OCI-LY7 (cell line): ENCODE results near the gene TSPAN5. TPM values are rescaled to one million over a fixed set of nuclear protein-coding genes. Genes with fewer than 3 reads are reported as not detected.

ENCODE experiments used
- BruUV-seq: library from RNA; stranded (reverse); fragments of 400-500 nt; replicated peaks from 2 replicates; lab custom pipeline; 2021; lab: Mats Ljungman, UMichigan
- CTCF ChIA-PET: fragments of 300-600 bp; sonication (Branson Sonifier 250); formaldehyde crosslinking; loops from one replicate; lab custom pipeline; 2022; ENCODE audit warnings: antibody characterized with exemption; ENCODE audit not compliant: unreplicated experiment; lab: Charles Lee
- POLR2A ChIA-PET: fragments of 300-600 bp; sonication (Branson Sonifier 250); formaldehyde crosslinking; loops from one replicate; lab custom pipeline; 2022; ENCODE audit warnings: antibody characterized with exemption; lab: Charles Lee
- DNase-seq: peaks from one replicate; pipeline ENCODE4 v3.0.0-alpha.2; 2015; ENCODE audit warnings: low spot score
- H2AFZ ChIP-seq: fragments of 200-600 bp; sonication (generic), shearing (Covaris generic); 2 replicates; pipeline ENCODE4 v1.6.1; 2014; ENCODE audit warnings: mild to moderate bottlenecking, antibody characterized with exemption, low read length, moderate library complexity
- H3K27ac ChIP-seq: fragments of 200-600 bp; sonication (generic); 2 replicates; pipeline ENCODE4 v1.5.1; 2014; ENCODE audit warnings: mixed run types, low read depth, mild to moderate bottlenecking, moderate library complexity, low read length, inconsistent platforms; ENCODE audit not compliant: poor library complexity, severe bottlenecking
- H3K36me3 ChIP-seq: fragments of 200-600 bp; sonication (generic); 2 replicates; pipeline ENCODE4 v1.6.1; 2014; ENCODE audit warnings: mild to moderate bottlenecking, antibody characterized with exemption, low read length, moderate library complexity, mixed read lengths; ENCODE audit not compliant: insufficient read depth
- H3K4me1 ChIP-seq: fragments of 200-600 bp; sonication (generic); 2 replicates; pipeline ENCODE4 v1.5.1; 2014; ENCODE audit warnings: mild to moderate bottlenecking, low read length; ENCODE audit not compliant: insufficient read depth, poor library complexity, severe bottlenecking
- H3K4me2 ChIP-seq: fragments of 200-600 bp; sonication (generic); 2 replicates; pipeline ENCODE4 v1.6.1; 2014; ENCODE audit warnings: mild to moderate bottlenecking, low read length
- H3K4me3 ChIP-seq: fragments of 200-600 bp; sonication (generic); 2 replicates; pipeline ENCODE4 v1.5.1; 2014; ENCODE audit warnings: mild to moderate bottlenecking, low read depth, low read length; ENCODE audit not compliant: poor library complexity, severe bottlenecking
- H3K79me2 ChIP-seq: fragments of 200-600 bp; sonication (generic); 2 replicates; pipeline ENCODE4 v1.6.1; 2016; ENCODE audit warnings: low read depth, mild to moderate bottlenecking, low read length, moderate library complexity, mixed read lengths; ENCODE audit not compliant: insufficient read depth
- H3K9me2 ChIP-seq: fragments of 200-600 bp; sonication (generic); 2 replicates; pipeline ENCODE4 v1.6.1; 2016; ENCODE audit warnings: mild to moderate bottlenecking, low read length, mixed read lengths; ENCODE audit not compliant: insufficient read depth
- H3K9me3 ChIP-seq: fragments of 200-600 bp; sonication (generic); 2 replicates; pipeline ENCODE4 v1.6.1; 2014; ENCODE audit warnings: mild to moderate bottlenecking, mixed run types, low read length, mixed read lengths
- H4K20me1 ChIP-seq: fragments of 200-600 bp; sonication (generic); 2 replicates; pipeline ENCODE4 v1.6.1; 2014; ENCODE audit warnings: mild to moderate bottlenecking, antibody characterized with exemption, low read length, moderate library complexity, mixed read lengths; ENCODE audit not compliant: insufficient read depth
- CTCF ChIP-seq: fragments of 200-600 bp; sonication (generic); conservative IDR thresholded peaks from 2 replicates; pipeline ENCODE4 v1.5.1; 2014; ENCODE audit warnings: mild to moderate bottlenecking, antibody characterized with exemption, low read length, moderate library complexity, mixed read lengths
- EZH2phosphoT487 ChIP-seq: fragments of 200-600 bp; sonication (generic); IDR thresholded peaks from 2 replicates; pipeline ENCODE4 v1.6.1; 2018; ENCODE audit warnings: low read depth, borderline replicate concordance, mild to moderate bottlenecking, mixed run types, antibody characterized with exemption, low read length, moderate library complexity, mixed read lengths
- intact Hi-C: fragments of 100-400 bp; cut with micrococcal nuclease; formaldehyde crosslinking; loops from one replicate; pipeline ENCODE4 v1.10.0; 2022; ENCODE audit not compliant: unreplicated experiment
- total RNA-seq, 2 experiments: library from RNA; depleted of rRNA in 1 of 2; stranded (reverse); fragments of >200 nt in 1 of 2; shearing (Covaris generic) in 1 of 2; gene quantifications; 2 replicates each; pipeline ENCODE4 v1.2.3, GENCODE V29; 2014 to 2022

TSPAN5 gene
- total RNA-seq, 2 experiments from 2014 or later = not detected

GRCh38 chr4:98685225-98686042, 27.0 kb upstream of the TSPAN5 start:
- H3K9me2 ChIP-seq = no peaks in the 10 kb centered on the region
- TF ChIP-seq CTCF (no peak), EZH2phosphoT487 (no peak)
- no peak for DNase-seq
- no peaks in the 10 kb centered on the region for H4K20me1 ChIP-seq
- H3K27ac ChIP-seq = no peak overlapping the region
- CTCF ChIA-PET = no interaction called here
- no peak overlapping the region for H2AFZ ChIP-seq
- no peaks in the 10 kb centered on the region for H3K79me2 ChIP-seq
- intact Hi-C loops = no loop called here
- no peak overlapping the region for H3K4me3 ChIP-seq
- no peak overlapping the region for H3K4me2 ChIP-seq
- H3K36me3 ChIP-seq = no peaks in the 10 kb centered on the region
- no peaks in the 10 kb centered on the region for H3K9me3 ChIP-seq
- POLR2A ChIA-PET = no interaction called here
- no TSS peak for BruUV-seq
- no peaks in the 10 kb centered on the region for H3K4me1 ChIP-seq

GRCh38 chr4:98682719-98683118, 24.3 kb upstream of the TSPAN5 start:
- BruUV-seq = no TSS peak
- CTCF ChIA-PET = no interaction called here
- POLR2A ChIA-PET = interaction anchor here (0.7 kb wide), 1 partner anchor 84 kb away, joined by 3 read pairs; no protein-coding TSS in a partner anchor
- no peaks in the 10 kb centered on the region for H3K9me3 ChIP-seq
- intact Hi-C loops = no loop called here
- no peaks in the 10 kb centered on the region for H3K4me1 ChIP-seq
- H3K79me2 ChIP-seq = no peaks in the 10 kb centered on the region
- DNase-seq = no peak
- no peak for TF ChIP-seq CTCF
- TF ChIP-seq EZH2phosphoT487 = no peak
- H3K4me2 ChIP-seq = no peak overlapping the region
- H3K9me2 ChIP-seq = no peaks in the 10 kb centered on the region
- H3K36me3 ChIP-seq = no peaks in the 10 kb centered on the region
- no peak overlapping the region for H3K27ac ChIP-seq
- H3K4me3 ChIP-seq = no peak overlapping the region
- no peaks in the 10 kb centered on the region for H4K20me1 ChIP-seq
- no peak overlapping the region for H2AFZ ChIP-seq

GRCh38 chr4:98680806-98681205, 22.4 kb upstream of the TSPAN5 start:
- Histone ChIP-seq H3K4me1 (no peaks in the 10 kb centered on the region), H3K4me2 (no peak overlapping the region), H3K36me3 (no peaks in the 10 kb centered on the region), H3K9me2 (no peaks in the 10 kb centered on the region), H3K27ac (no peak overlapping the region), H4K20me1 (no peaks in the 10 kb centered on the region), H3K79me2 (no peaks in the 10 kb centered on the region), H3K4me3 (no peak overlapping the region), H2AFZ (no peak overlapping the region), H3K9me3 (no peaks in the 10 kb centered on the region)
- DNase-seq = no peak
- intact Hi-C loops = no loop called here
- BruUV-seq = no TSS peak
- TF ChIP-seq CTCF (no peak), EZH2phosphoT487 (no peak)
- ChIA-PET CTCF (no interaction called here), POLR2A (no interaction called here)
